ENCODE measurements around the gene CD55.

The CD55 gene

DNA sequence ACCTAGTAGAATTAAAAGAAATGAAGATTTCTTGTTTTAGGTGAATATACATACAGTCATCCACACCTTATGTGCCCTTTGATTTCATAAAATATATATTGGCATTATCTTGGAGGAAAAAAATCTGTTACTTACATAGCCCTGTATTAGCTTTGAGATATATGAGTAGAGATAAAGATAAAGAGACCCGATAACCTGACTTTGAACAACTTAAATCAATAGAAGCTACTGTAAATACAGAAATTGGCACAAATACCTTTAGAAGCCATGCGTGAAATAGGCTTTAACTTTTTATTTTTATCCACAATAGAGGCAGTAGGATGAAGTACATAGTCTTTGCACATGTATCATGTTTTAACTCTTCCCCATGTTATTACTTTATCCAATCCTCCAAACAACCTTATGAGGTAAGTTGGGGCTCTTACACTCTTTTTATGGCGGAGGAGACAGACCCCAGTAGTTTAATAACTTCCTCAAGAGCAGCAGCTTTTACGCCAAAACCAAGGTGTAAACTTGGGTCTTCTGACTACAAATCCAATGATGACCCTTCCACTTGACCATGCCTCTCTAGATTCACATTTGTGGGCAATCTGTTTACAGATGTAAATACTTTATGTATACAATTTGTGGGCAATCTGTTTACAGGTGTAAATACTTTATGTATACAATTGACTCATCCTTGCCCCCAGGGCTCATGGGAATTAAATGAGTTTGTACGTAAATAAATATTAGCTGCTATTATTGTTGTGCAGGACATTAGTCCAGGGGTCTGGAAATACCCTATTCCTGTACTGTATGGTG, 2.1 kb downstream of the CD55 start:
- no peak for DNase-seq (ENCODE audit: low read depth, low spot score)
- H3K27ac ChIP-seq = no peak overlapping the region

DNA sequence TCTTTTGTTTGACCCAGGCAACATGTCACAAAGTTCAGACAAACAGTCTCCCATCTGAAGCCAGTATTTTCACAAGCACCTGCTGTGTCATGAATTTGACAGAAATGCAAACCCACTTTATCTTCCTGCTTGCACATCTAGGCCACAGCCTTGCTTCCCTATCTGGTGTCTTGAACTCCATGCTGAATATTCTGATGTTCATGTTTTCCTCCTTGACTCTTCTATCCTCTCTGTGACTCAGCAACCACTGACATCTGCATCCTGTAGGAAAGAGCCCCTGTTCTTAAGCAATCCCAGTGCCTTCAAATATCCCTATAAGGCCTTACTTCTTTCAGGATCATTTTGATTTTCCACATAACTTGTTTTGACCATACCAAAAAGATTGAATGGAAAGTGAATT, 6.5 kb downstream of the CD55 start:
- H3K27ac ChIP-seq = no peak overlapping the region
- DNase-seq (ENCODE audit: low read depth, low spot score) = no peak

DNA sequence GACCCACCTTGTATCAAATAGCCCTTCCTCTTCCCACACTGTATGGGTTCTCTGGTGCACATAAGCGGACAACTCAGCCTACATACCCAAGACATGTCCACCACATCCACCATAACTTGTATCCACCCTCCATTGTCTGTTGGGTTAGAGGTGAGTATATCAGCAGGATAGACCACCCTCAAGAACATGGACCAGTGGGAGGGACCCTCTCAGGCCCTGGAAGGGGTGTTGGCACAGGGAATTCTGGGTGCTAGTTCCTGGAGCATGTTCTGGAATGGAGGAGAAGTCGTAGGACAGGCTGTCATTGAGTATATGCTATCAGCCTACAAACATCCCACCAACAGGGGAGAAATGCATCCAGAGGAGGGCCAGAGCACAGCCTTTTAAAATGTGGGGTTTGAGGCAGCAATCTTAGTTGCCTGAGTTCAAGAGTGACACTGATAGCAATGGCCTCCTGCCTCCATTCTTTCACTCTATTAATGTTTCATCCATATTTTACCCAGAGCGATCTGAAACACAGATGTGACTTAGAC, 7.5 kb downstream of the CD55 start:
- no peak for DNase-seq (ENCODE audit: low read depth, low spot score)
- H3K27ac ChIP-seq = no peak overlapping the region

DNA sequence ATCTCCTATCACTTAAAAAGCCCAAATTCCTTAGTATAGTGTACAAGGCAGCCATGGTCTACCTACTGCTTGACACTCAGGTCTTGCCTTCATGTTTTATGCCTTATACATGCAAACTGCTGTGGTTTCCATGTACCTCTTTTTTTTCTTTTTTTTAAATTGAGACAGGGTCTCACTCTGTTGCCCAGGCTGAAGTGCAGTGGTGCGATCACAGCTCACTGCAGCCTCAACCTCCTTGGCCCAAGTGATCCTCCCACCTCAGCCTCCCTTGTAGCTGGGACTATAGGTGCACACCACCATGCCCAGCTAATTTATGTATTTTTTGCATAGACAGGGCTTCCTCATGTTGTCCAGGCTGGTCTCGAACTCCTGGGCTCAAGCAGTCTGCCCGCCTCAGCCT, 8.0 kb downstream of the CD55 start:
- no peak for DNase-seq (ENCODE audit: low read depth, low spot score)
- no peak overlapping the region for H3K27ac ChIP-seq

DNA sequence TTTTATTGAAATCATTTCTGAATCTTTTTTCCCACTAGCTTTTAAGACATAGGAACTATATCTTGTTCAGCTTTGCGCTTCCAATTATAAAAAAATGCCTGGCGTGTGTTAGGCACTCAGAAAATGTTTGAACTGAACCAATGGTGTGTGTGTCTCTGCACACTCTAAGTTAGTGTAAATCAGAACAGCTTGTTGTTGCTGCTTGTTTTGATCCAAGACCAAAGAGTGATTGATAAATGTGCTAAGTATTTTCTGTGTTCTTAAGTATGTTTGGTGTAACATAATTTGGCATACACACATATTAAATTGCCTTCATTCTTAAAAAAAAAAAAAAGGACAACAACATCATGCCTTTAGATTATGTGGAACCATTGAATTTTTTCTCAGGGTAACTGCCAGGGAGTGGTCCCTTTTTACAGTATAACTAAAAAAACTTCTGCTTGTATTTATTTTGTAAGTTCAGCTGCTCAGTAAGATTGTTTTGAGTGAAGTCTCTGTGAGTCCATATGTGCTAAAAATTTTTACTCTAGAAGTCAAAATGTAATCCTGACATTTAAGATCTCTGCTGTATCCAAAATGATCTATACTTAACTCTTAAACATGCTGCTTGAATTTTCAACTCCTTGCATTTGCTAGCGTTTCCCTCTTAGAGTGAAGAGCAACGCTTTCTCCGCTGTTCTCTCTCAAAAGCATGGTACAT, 8.7 kb downstream of the CD55 start:
- H3K27ac ChIP-seq = no peak overlapping the region
- no peak for DNase-seq (ENCODE audit: low read depth, low spot score)

DNA sequence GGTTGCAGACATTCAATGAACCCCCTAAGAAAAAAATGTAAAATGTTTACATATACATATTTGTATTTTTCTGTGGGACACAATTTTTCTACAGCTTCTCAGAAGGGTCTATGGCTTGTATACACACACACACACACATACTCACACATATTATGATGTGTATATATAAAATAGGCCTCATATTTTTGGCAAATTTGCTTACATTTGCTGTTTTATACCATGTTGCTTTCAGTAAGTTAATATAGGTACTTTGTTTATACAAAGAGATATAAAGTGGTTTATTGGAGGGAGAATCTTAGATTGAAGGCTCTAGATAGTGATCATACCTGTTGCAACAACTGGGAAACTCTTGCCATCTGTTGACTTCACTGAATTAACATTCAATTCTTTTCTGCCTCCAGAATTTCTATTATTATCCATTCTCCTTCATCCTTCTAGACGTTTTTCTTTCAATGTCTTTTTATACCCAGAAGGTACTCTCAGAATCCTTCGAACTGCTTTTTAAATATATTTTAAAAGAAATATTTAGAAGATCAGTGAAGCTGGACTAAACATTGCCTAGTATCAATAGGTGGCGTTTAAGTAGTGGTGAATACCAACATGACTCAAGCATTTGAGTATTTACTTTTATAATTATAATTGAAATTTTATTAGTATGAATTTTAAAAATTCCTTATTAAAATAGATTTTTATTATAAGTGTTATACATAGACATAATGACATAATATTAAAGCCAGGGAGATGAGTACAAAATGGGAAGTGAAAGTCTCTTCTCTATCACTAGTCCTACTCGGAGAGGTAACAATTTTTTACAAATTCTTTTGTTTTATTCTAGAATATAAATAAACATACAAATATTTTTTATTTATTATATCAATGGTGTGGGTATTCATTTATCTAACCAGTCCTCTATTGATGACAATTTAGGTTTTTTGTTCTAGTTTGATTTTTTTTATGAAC, 10.2 kb downstream of the CD55 start:
- H3K27ac ChIP-seq = no peak overlapping the region
- no peak for DNase-seq (ENCODE audit: low read depth, low spot score)

DNA sequence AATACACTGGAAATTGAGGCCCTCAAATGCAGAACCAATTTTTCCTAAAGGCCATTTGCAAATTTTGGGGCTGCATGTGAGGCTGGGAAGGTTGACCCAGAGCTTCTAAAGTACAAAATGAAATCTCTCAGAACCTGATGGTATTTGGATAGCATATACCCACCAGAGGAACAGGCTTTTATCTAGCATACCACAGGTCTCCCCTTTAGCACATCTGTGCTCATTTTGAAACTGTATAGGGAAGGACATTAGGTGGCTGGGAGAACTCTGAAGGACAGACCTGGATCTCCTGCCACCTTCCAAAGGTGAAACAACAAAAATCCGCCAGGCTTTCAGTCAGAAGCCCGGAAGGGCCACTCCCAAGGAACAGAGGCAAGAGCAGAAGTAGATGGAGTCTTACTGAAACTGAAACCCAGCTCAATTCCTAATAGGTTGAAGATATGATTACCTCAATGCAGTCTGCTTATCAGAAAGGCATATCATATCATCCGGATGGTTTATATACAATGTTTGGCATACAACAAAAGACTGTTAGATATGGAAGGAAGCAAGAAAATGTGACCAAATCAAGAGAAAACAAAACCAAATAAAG, 11.6 kb downstream of the CD55 start:
- H3K27ac ChIP-seq = no peak overlapping the region
- DNase-seq (ENCODE audit: low read depth, low spot score) = no peak

DNA sequence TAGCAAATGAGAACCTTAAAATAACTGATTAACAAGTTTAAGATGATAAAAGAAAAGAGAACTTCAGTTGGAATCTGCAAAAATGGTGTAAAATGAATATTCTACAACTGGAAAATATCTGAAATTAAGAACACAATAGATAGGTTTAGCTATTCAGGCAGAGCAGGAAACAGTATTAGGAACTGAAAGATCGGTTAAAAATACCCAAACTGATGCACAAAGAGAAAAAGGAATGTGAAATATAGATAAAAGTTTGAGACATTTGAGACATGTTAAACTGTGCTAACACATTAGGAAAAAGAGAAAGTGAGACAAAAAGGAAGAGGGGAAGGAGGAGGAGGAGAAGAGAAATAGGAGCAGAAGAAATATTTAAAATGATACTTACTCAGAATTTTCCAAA, 12.1 kb downstream of the CD55 start:
- no peak for DNase-seq (ENCODE audit: low read depth, low spot score)
- H3K27ac ChIP-seq = no peak overlapping the region

DNA sequence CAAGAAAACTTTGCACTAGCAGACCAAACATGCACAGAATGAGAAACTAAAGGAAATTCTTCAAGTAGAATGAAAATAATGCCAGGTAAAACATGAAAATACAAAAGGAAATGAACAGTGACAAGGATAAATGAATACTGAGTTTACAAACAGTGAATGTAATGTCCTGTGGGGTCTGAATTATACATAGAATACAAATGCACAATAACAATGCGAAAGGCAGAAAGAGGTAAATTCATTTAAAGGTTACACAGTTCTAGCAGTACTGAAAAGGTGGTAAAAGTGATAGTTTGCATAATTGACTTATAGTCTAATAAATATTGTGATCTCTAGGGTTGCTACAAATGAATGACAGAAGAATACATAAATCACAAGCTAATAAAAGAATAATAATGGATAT, 12.9 kb downstream of the CD55 start:
- no peak for DNase-seq (ENCODE audit: low read depth, low spot score)

DNA sequence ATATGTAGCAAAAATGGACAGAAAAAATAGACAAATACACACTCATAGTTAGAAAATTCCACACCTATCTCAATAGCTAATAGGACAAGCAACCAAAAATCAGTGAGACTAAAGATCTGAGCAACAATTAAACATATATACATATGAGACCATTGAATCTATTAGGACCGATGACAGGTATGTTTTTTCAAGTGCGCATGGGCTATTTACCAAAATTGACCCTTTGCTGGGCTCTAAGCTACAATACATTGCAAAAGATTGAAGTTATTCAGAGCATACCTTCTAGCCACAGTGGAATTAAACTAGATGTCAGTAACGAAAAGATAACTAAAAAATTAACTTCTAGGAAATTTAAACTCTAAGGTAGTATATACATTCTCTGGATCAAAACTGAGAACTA, 13.7 kb downstream of the CD55 start:
- H3K27ac ChIP-seq = peak overlapping the region; percentile 16
- no peak for DNase-seq (ENCODE audit: low read depth, low spot score)

More for the DNA sequence above, 12.9 kb downstream of the CD55 start:
- H3K27ac ChIP-seq = no peak overlapping the region

DNA sequence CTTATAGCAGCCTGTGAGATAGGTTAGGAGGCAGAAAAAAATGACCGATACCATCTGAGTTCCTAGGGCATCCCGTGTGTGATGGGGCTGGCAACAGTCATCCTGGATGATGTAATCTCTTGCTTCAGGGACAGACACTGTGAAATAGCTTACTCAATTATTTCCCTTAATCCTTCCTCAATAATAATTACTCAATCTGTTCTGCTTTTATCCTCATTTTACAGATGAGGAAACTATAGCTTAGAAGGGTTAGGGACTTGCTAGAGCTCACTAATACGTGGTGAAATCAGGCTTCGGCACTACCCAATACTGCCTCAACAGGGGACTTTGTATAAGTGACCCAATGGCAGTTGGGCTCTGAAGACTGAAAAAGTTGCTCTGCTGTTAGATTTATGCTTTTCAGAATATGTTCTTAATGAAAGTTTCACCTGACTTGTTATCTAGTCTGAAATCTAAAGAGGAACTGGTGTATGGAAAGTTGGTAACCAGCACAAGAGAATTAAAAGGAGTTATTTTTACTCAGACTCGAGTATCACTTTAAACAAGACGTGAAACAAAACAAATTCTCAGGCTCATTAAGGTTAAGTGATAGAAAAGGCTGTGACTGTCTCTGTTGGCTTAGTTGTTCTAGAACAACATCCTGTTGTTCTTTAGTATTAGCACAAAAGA, 14.4 kb downstream of the CD55 start:
- peak overlapping the region; percentile 16 for H3K27ac ChIP-seq
- DNase-seq (ENCODE audit: low read depth, low spot score) = no peak

DNA sequence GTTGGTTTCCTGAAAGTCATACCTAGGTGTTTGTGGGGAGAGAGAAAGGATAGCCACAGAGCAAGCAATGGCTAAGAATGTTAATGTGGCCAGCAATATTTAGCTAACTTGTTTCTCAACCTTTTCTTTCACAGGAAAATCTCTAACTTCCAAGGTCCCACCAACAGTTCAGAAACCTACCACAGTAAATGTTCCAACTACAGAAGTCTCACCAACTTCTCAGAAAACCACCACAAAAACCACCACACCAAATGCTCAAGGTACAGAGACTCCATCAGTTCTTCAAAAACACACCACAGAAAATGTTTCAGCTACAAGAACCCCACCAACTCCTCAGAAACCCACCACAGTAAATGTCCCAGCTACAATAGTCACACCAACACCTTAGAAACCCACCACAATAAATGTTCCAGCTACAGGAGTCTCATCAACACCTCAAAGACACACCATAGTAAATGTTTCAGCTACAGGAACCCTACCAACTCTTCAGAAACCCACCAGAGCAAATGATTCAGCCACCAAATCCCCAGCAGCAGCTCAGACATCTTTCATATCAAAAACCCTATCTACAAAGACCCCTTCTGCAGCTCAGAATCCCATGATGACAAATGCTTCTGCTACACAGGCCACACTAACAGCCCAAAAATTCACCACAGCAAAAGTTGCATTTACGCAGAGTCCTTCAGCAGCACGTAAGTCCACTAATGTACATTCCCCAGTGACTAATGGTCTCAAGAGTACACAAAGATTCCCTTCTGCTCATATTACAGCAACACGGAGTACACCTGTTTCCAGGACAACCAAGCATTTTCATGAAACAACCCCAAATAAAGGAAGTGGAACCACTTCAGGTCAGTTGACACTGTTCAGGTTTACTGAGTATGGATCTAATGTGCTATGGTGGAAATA, 15.3 kb downstream of the CD55 start:
- no peak for DNase-seq (ENCODE audit: low read depth, low spot score)
- H3K27ac ChIP-seq = no peak overlapping the region

DNA sequence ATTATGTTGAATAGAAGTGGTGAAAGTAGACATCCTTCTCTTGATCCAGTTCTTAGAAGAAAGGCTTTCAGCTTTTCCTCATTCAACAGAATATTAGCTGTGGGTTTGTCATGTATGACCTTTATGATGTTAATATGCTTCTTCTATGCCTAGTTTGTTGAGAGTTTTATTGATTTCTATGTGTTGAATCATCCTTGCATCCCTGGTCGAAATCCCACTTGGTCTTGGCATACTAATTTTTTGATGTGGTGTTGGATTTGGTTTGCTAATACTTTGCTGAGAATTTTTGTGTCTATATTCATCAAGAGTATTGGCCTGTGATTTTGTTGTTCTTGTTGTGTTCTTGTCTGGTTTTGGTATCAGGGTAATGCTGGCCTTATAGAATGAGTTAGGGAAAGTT, 20.9 kb downstream of the CD55 start:
- DNase-seq (ENCODE audit: low read depth, low spot score) = no peak
- H3K27ac ChIP-seq = no peak overlapping the region

DNA sequence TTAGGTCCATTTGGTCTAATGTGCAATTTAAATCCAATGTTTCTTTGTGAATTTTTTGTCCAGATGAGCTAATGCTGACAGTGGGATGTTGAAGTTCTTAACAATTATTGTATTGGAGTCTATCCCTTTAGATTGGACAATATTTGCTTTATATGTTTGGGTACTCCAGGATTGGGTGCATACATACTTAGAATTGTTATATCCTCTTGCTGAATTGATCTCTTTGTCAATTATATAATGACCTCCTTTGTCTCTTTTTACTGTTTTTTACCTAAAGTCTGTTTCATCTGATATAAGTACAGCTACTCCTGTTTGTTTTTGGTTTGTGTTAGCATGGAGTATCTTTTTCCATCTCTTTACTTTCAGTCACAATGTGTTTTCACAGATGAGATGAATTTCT, 22.2 kb downstream of the CD55 start:
- DNase-seq (ENCODE audit: low read depth, low spot score) = no peak
- no peak overlapping the region for H3K27ac ChIP-seq

DNA sequence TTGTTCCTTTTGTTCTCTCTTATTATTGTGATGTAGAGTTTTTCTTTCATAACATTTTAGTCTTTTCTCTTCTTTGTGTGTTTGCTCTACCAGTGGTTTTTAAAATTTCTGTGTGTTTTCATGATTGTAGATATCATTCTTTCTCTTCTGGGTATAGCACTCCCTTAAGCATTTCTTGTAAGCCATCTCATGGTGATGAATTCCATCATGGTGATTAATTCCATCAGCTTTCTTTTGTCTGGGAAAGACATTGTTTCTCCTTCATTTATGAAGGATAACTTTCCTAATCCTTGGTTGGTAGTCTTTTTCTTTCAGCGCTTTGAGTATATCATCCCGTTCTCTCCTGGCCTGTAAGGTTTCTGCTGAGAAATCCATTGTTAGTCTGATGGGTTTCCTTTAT, 22.7 kb downstream of the CD55 start:
- DNase-seq (ENCODE audit: low read depth, low spot score) = no peak
- no peak overlapping the region for H3K27ac ChIP-seq

DNA sequence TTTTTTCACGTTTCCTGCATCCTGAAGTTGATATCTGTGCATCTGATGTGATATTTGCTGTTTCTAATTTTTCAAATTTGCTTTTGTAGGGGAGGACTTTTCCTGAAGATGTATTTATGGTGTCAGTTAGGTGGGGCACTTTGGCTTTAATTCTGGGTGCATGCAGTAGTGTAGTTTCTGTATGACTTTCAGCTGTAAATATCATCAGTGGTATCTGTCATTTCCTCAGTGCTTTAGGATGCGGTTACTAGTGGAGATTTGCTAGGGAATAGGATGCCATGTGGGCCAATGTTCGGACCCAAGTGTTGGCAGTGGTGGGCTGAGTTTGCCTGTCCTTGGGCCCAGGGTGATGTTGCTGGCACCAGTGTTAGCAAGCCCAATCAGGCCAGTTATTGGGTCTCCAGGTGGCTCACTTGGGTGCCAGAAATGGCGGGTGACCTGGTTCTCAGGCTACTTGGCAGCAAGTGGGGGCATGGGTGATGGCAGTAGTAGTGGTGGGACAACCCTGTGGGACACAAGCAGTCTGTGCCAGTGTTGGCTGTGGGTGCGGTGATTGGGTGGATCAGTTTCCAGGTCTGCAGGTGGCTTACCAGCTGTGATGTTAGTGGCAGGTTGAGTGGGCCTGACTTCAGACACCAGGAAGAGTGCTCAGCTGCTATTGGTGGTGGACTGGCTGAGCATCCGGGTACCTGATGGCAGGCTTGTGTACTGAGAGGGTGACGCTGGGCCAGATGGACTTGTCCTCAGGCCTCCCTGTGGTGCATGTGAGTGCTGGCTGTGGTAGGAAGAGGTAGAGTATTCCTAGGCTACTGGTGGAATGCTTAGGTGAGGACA, 24.4 kb downstream of the CD55 start:
- H3K27ac ChIP-seq = no peak overlapping the region
- DNase-seq (ENCODE audit: low read depth, low spot score) = no peak

DNA sequence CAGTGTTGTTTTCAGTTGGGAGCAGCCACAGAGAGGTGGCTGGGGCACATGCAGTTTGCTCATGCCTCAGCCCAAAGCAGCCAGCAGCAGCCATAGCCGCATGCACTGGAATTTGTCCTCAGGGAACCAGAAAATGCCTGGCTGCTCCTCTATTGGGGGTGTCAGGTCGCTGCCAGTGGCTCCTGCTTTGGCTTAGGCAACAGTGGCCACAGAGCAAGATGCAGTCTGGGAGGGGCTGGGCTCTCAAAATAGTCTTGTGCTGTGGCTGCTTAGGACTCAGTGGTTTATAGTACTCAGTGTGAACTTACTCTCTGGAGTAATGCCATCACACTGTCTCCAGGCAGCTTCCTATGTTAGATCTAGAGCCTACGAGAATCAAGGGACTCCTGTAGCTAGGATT, 25.0 kb downstream of the CD55 start:
- H3K27ac ChIP-seq = no peak overlapping the region
- no peak for DNase-seq (ENCODE audit: low read depth, low spot score)

DNA sequence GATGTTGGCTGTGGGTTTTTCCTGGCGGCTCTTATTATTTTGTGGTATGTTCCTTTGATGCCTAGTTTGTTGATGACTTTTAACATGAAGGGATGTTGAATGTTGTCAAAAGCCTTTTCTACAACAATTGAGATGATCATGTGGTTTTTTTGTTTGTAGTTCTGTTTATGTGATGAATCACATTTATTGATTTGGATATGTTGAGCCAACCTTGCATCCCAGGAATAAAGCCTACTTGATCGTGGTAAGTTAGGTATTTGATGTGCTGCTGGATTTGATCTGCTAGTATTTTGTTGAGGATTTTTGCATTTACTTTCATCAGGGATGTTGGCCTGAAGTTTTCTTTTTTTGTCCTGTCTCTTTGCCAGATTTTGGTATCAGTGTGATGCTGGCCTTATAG, 28.5 kb downstream of the CD55 start:
- no peak overlapping the region for H3K27ac ChIP-seq
- DNase-seq (ENCODE audit: low read depth, low spot score) = no peak

Measured in epithelial cell of prostate (primary cell).